GM21423 (cell line): ENCODE data around the gene PLPPR2.
A peak's percentile ranks its signal among the peaks of the same experiment; 100 is the strongest.
"Not testable (repeated sequence)": the region's sequence is repeated elsewhere in the genome, so short reads cannot be mapped to it uniquely, and the experiment has no call there.

Source experiments
- ATAC-seq: cut with Tn5 transposase; IDR thresholded peaks from one replicate; pipeline ENCODE4 v1.9.1; 2021; ENCODE audit warnings: mild to moderate bottlenecking, moderate library complexity; ENCODE audit not compliant: unreplicated experiment

The PLPPR2 gene

GRCh38 chr19:11339254-11340098, 15.8 kb upstream of the PLPPR2 start, which contains the start of gene RAB3D:
Gene RAB3D (minus strand): TSS chr19:11339657. CDS start chr19:11337399, 2,258 bp downstream.
- peak; percentile 70 for ATAC-seq

- not testable (repeated sequence) for ATAC-seq
Observed at GRCh38 chr19:11340099-11340467, 15.1 kb upstream of the PLPPR2 start.

- no peak for ATAC-seq
Observed at GRCh38 chr19:11342429-11342828, 12.8 kb upstream of the PLPPR2 start.

- no peak for ATAC-seq
Observed at GRCh38 chr19:11345122-11345803, 10.0 kb upstream of the PLPPR2 start.

- ATAC-seq, result peak; percentile 85
Observed at GRCh38 chr19:11346104-11346940, 8.9 kb upstream of the PLPPR2 start, which contains the start of the genes CCDC159 and TMEM205. Gene CCDC159 (plus strand): TSS chr19:11346519. CDS start chr19:11346607, 88 bp downstream. Gene TMEM205 (minus strand): TSS chr19:11346268. CDS start chr19:11345619, 649 bp downstream.

- ATAC-seq, result no peak
Observed at GRCh38 chr19:11347546-11348039, 7.6 kb upstream of the PLPPR2 start.

- no peak for ATAC-seq
Observed at GRCh38 chr19:11349171-11349570, 6.1 kb upstream of the PLPPR2 start.

GRCh38 chr19:11354102-11354501, 1.1 kb upstream of the PLPPR2 start:
- not testable (repeated sequence) for ATAC-seq

GRCh38 chr19:11356074-11356397, 804 bp downstream of the PLPPR2 start:
- ATAC-seq, result no peak

GRCh38 chr19:11356676-11357550, 1.7 kb downstream of the PLPPR2 start:
- no peak for ATAC-seq

- ATAC-seq, result no peak
Observed at GRCh38 chr19:11359421-11359820, 4.2 kb downstream of the PLPPR2 start.

- ATAC-seq, result no peak
Observed at GRCh38 chr19:11361037-11361770, 6.0 kb downstream of the PLPPR2 start.

GRCh38 chr19:11361771-11362731, 6.8 kb downstream of the PLPPR2 start:
- no peak for ATAC-seq

- ATAC-seq, result no peak
Observed at GRCh38 chr19:11363881-11364280, 8.6 kb downstream of the PLPPR2 start.

- no peak for ATAC-seq
Observed at GRCh38 chr19:11364296-11364904, 9.2 kb downstream of the PLPPR2 start.

- ATAC-seq, result no peak
Observed at GRCh38 chr19:11364935-11365334, 9.7 kb downstream of the PLPPR2 start.

GRCh38 chr19:11365557-11366117, 10.4 kb downstream of the PLPPR2 start:
- no peak for ATAC-seq
